Eye (tissue), 1 donor: Measurements from ENCODE around the gene TBC1D1.
A peak's percentile ranks its signal among the peaks of the same experiment; 100 is the strongest.
"Not testable (repeated sequence)": the region's sequence is repeated elsewhere in the genome, so short reads cannot be mapped to it uniquely, and the experiment has no call there.

Source experiments
- DNase-seq: peaks from one replicate; pipeline ENCODE4 v3.0.0-alpha.2; 2015

The TBC1D1 gene

DNA sequence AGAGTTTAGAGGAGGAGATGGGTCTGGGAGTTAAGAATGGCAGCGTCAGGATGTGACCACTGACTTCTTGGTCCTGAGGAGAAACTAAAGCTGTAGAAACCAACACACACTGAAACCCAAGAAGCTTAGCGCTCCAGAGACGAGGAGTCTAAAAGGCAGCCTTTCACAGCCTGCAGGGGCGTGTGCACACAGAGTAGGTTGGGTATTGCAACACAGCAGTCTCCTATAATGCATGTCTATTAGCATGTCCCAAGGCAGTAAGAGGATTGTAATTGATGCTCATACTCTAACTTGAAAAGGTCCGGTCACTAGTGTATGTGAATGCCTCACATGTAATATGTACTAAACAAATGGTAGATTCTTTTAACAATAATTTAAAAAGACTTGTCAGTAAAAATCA is 126.7 kb downstream of the TBC1D1 start:
- DNase-seq, result no peak

- no peak for DNase-seq
Observed at GRCh38 chr4:38020386-38020785, 129.5 kb downstream of the TBC1D1 start.

- DNase-seq, result not testable (repeated sequence)
Observed at GRCh38 chr4:38020961-38021360, 130.1 kb downstream of the TBC1D1 start.

- DNase-seq, result no peak
Observed at GRCh38 chr4:38021751-38022150, 130.9 kb downstream of the TBC1D1 start.

GRCh38 chr4:38023347-38024205 is 132.7 kb downstream of the TBC1D1 start:
- no peak for DNase-seq

GRCh38 chr4:38024206-38024509 is 133.3 kb downstream of the TBC1D1 start:
- DNase-seq, result no peak

- DNase-seq, result no peak
Observed at GRCh38 chr4:38025665-38026064, 134.8 kb downstream of the TBC1D1 start.

DNA sequence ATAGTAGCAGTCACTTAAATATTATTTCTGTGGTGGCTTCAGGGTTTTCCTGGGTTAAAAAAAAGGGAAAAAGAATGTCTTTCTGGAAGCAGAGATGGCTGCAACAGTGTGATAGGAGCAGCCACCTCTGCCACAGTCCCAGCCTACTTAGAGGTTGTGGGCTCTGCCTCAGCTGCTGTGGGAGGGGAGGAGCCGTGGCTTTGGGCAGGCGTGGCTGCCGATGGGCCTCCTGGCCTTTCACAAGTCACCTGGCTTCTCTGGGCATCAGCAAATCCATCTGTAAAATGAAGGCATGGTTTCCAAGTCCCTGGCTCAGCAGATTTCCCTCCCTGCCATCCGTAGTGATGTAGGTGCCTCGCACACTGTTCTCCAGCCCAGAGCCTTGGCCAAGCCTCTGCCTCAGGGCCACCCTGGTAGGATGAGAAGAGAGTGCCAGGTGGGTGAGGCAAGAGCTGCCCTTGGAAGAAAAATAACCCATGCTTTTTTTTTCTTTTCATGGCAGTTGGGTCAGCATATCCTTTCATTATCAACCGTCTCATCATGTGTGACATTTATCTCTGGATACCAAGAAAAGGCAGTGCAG is 135.4 kb downstream of the TBC1D1 start:
- no peak for DNase-seq

DNA sequence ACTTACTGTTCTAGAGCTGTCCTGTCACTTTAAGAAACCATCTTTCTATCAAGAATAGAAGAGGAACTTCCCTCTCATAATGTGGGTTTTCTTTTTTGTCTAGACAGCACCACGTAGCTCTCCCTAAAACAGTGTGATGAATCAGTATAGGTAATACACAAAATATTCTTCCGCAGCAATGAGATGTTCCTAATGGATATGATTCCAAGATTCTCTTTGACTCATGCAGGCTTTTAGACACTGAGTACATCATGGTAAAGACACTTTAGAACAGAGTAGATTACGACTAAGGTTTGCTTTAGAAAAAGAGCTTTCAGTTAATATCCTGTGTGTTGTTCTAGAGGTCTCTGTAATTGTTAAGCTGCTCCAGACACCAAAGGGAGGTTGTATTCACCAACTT is 139.1 kb downstream of the TBC1D1 start:
- no peak for DNase-seq

- peak; percentile 87 for DNase-seq
Observed at GRCh38 chr4:38034986-38035882, 144.3 kb downstream of the TBC1D1 start.

DNA sequence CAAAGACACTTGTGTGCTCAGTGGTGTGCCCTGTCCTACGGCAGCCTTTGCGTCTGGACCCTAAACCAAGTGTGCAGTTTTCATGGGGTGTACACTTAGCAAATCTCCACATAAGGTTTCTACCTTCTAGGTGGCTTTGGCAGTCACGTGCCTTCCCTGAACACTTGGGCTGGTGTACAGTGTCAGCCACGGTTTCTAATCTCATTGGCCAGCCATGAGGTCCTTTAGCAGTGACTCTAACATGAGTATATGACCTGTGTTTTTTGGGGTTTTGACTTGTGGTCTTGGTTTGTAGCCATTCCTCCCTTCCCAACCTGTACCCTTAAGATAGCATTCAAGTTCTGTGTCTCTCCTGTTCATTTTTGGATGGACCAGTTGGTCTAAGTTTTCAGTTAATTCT is 145.7 kb downstream of the TBC1D1 start:
- no peak for DNase-seq

- DNase-seq, result no peak
Observed at GRCh38 chr4:38037612-38038011, 146.7 kb downstream of the TBC1D1 start.

DNA sequence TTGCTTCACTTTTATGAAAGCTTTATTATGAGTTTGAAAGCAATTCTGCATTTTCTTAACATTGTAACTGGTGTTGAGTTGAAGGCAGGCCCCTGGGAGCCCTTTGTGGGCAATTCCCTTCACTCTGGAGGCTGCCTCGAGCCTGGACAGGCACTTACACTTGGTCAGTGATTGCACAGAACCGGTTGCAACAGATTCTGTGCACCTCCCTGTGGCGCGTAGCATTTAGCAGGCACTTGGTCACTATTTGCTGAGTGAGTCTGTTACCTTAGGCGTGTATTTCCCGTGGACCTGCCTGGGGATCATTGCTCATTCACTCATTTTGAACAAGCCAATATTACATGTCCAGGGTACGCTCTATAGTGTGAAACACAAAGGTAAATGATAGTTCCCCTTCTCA is 149.7 kb downstream of the TBC1D1 start:
- no peak for DNase-seq

DNA sequence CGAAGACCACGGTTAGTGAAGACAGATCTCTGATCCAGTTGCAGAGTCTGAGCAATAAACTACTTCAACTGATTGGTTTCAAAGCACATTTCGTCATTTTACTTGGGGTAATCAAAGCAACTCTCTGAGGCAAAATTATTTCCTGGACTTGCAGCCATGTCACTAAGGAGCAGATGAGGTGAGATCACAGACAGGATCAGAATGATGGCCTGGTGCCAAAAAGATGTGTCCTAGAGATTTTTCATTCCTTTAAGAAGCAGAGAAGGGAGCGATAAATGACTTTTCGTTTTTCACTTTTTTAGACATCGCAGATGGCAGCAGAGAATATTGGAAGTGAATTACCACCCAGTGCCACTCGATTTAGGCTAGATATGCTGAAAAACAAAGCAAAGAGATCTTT is 153.2 kb downstream of the TBC1D1 start:
- no peak for DNase-seq

DNA sequence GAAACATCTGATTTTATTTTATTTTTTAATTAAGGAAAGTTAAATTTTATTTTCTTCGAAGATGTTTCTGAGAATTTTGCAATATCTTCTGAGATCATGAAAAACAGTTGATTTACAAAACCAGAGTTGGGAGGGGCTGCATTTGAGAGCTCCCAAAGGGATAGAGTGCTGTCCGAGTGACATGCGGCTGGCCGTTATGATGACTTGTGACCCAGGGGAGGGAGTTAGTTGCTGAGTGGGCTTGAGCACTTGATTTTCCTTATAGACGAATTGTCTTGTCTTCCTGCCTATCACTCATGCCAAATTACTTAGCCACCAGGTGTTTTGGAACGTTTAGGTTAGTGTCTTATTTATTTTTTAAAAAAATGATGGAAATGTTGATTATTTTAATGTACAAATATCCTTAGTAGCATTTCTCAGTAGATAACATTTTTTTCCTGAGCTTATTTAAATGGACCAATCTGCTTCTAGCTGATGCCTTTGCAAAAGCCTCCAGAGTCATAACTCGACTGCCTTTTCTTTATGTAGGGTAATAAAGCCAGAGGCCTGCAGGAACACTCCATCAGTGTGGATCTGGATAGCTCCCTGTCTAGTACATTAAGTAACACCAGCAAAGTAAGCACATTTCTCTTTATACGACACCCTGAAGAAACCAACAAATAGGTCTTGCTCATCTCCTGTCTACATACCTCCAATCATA is 154.6 kb downstream of the TBC1D1 start:
- DNase-seq, result no peak

- DNase-seq, result peak; percentile 64
Observed at GRCh38 chr4:38046727-38047489, 156.0 kb downstream of the TBC1D1 start.

- DNase-seq, result no peak
Observed at GRCh38 chr4:38049545-38050170, 158.8 kb downstream of the TBC1D1 start.

- DNase-seq, result no peak
Observed at GRCh38 chr4:38050560-38051350, 159.9 kb downstream of the TBC1D1 start.

GRCh38 chr4:38055566-38055965 is 164.7 kb downstream of the TBC1D1 start:
- no peak for DNase-seq

DNA sequence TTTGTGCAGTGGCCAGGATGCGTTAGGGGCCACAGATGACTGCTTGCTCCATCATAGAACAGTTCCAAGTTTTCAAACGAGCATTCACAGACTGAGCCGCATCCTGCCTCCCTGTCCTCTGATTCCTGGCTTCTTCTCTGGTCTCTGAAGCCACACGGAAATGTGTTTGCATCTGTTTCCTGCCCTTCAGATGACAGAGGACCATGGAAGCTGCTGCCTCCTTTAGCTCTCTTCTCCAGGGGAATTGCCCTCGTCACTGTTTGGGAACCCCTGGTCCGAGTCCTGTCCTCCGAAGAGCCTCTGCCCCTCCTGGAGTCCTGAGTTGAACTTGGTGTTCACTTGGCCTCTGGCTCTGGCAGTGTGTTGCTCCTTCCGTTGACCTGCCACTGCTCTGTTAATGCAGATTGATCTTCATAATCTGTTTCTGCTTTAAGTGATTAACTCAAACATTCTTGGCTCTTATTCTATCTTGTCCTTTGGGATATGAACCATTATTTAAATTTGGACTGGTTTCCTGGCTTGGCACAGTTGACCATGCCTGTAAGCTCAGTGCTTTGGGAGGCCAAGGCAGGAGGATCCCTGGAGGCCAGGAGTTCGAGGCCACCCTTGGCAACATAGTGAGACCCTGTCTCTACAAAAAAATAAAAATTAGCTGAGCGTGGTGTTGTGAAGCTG is 165.3 kb downstream of the TBC1D1 start:
- DNase-seq, result no peak
